Endothelial cell of umbilical vein (primary cell): Measurements from ENCODE around the gene MOK. TPM values are rescaled to one million over a fixed set of nuclear protein-coding genes. Genes with fewer than 3 reads are reported as not detected.

Experiments used
- BruUV-seq: library from RNA; stranded (reverse); fragments of 400-500 nt; replicated peaks from 2 replicates; lab custom pipeline; 2021; lab: Mats Ljungman, UMichigan
- CTCF ChIA-PET: fragments of 300-600, 350-600 bp; sonication (Branson Sonifier 250); formaldehyde crosslinking; loops from one replicate; lab custom pipeline; 2021; ENCODE audit warnings: antibody characterized with exemption, inconsistent platforms; lab: Charles Lee
- POLR2A ChIA-PET: fragments of 300-600, 350-600 bp; sonication (Branson Sonifier 250); formaldehyde crosslinking; loops from one replicate; lab custom pipeline; 2021; ENCODE audit warnings: antibody characterized with exemption, inconsistent platforms; lab: Charles Lee
- DNase-seq: peaks from one replicate; pipeline ENCODE4 v3.0.0-alpha.2; 2011; ENCODE audit warnings: low read depth, low spot score
- FAIRE-seq: peaks from 2 replicates; lab custom pipeline; 2011; peaks lifted over from hg19 to GRCh38; lab: Jason Lieb, UNC
- H2AFZ ChIP-seq: 2 replicates; pipeline ENCODE4 v1.6.0; 2012; ENCODE audit warnings: low read depth, low read length, control low read depth, inconsistent platforms
- H3K27ac ChIP-seq: 2 replicates; pipeline ENCODE4 v1.5.1; 2011; ENCODE audit warnings: low read depth, mild to moderate bottlenecking, control low read depth, low read length, moderate library complexity; ENCODE audit not compliant: insufficient read depth
- H3K27me3 ChIP-seq, 2 experiments: 2 replicates each; pipeline versions ENCODE4 v1.6.0 to v1.6.1; 2011; ENCODE audit warnings: low read length in 2 of 2, mixed read lengths in 1 of 2; ENCODE audit not compliant: control insufficient read depth in 2 of 2, insufficient read depth in 2 of 2
- H3K36me3 ChIP-seq, 2 experiments: 2 replicates in 1 of 2; 3 replicates in 1 of 2; pipeline ENCODE4 v1.5.1; 2011; ENCODE audit warnings: low read length in 2 of 2, mild to moderate bottlenecking in 1 of 2, moderate library complexity in 1 of 2; ENCODE audit not compliant: control insufficient read depth in 2 of 2, insufficient read depth in 2 of 2; ENCODE audit errors: extremely low read depth in 1 of 2
- H3K4me1 ChIP-seq: 3 replicates; pipeline ENCODE4 v1.5.1; 2011; ENCODE audit warnings: mild to moderate bottlenecking, low read length; ENCODE audit not compliant: control insufficient read depth, insufficient read depth; ENCODE audit errors: extremely low read depth
- H3K4me2 ChIP-seq: 2 replicates; pipeline ENCODE4 v1.6.1; 2011; ENCODE audit warnings: low read length, control low read depth, mixed read lengths; ENCODE audit not compliant: insufficient read depth
- H3K4me3 ChIP-seq, 3 experiments: fragments of 200-600 bp in 1 of 3; sonication (generic), shearing (Covaris generic) in 1 of 3; replicated peaks in 1 of 3; 2 replicates each; pipeline ENCODE4 v1.5.1; 2011 to 2016; ENCODE audit warnings: control low read depth in 3 of 3, low read length in 3 of 3, mild to moderate bottlenecking in 2 of 3, inconsistent platforms in 1 of 3, low read depth in 1 of 3, moderate library complexity in 1 of 3; ENCODE audit not compliant: insufficient read depth in 1 of 3
- H3K79me2 ChIP-seq: 2 replicates; pipeline ENCODE4 v1.6.0; 2012; ENCODE audit warnings: low read length, inconsistent platforms; ENCODE audit not compliant: control insufficient read depth, insufficient read depth
- H3K9ac ChIP-seq: replicated peaks from 2 replicates; pipeline ENCODE3; 2011; ENCODE audit warnings: low read length, control low read depth; ENCODE audit not compliant: insufficient read depth; ENCODE audit errors: extremely low read depth
- H3K9me1 ChIP-seq: replicated peaks from 3 replicates; pipeline ENCODE4 v1.6.0; 2011; ENCODE audit warnings: mild to moderate bottlenecking, low read length; ENCODE audit not compliant: control insufficient read depth, insufficient read depth; ENCODE audit errors: extremely low read depth
- H3K9me3 ChIP-seq: replicated peaks from 2 replicates; pipeline ENCODE4 v1.5.1; 2012; ENCODE audit warnings: low read length, inconsistent platforms; ENCODE audit not compliant: control insufficient read depth, insufficient read depth
- H4K20me1 ChIP-seq: replicated peaks from 2 replicates; pipeline ENCODE3; 2011; ENCODE audit warnings: mild to moderate bottlenecking, low read length; ENCODE audit not compliant: control insufficient read depth, insufficient read depth; ENCODE audit errors: extremely low read depth
- EZH2 ChIP-seq: IDR thresholded peaks from 2 replicates; pipeline ENCODE4 v1.6.1; 2012; ENCODE audit warnings: borderline replicate concordance, low read depth, mild to moderate bottlenecking, moderate library complexity, low read length, inconsistent platforms; ENCODE audit not compliant: severe bottlenecking
- FOS ChIP-seq: IDR thresholded peaks from 2 replicates; pipeline ENCODE4 v1.6.1; 2011; ENCODE audit warnings: mild to moderate bottlenecking, low read length, moderate library complexity, borderline replicate concordance; ENCODE audit not compliant: insufficient read depth
- GATA2 ChIP-seq: IDR thresholded peaks from 2 replicates; pipeline ENCODE4 v1.7.0; 2011; ENCODE audit warnings: low read depth, mild to moderate bottlenecking, moderate library complexity, mixed read lengths, low read length; ENCODE audit not compliant: insufficient read length, insufficient read depth
- JUN ChIP-seq: IDR thresholded peaks from 2 replicates; pipeline ENCODE4 v1.6.1; 2011; ENCODE audit warnings: borderline replicate concordance, low read depth; ENCODE audit not compliant: insufficient read length, insufficient read depth
- MYC ChIP-seq: IDR thresholded peaks from one replicate; pipeline ENCODE4 v1.6.1; 2011; ENCODE audit warnings: mild to moderate bottlenecking, low read depth, low read length
- POLR2A ChIP-seq: IDR thresholded peaks from 2 replicates; pipeline ENCODE4 v1.6.1; 2012; ENCODE audit warnings: low read depth, mild to moderate bottlenecking, control low read depth, low read length
- POLR2AphosphoS5 ChIP-seq: IDR thresholded peaks from 2 replicates; pipeline ENCODE4 v1.6.1; 2012; ENCODE audit warnings: low read depth, mild to moderate bottlenecking, control low read depth, low read length, moderate library complexity; ENCODE audit not compliant: insufficient read depth
- dilution Hi-C: fragments of 300-500 bp; cut with MboI; formaldehyde crosslinking; loops from one replicate; pipeline ENCODE4 v1.15.0; 2019; ENCODE audit warnings: low sequenced_read_pairs; ENCODE audit not compliant: extremely low pct_ligation_motif_present
- intact Hi-C: fragments of 100-400 bp; cut with micrococcal nuclease; formaldehyde crosslinking; loops from one replicate; pipeline ENCODE4 v1.10.0; 2022
- polyA plus RNA-seq, 4 experiments: library from polyadenylated mRNA; depleted of rRNA in 3 of 4; stranded (reverse) in 3 of 4; unstranded in 1 of 4; fragments of >200 nt; gene quantifications; 2 replicates each; pipeline versions ENCODE4 v1.2.1 to v1.2.3, GENCODE V29; 2011 to 2012; ENCODE audit warnings: missing spikeins in 1 of 4
- total RNA-seq: library from RNA; stranded (reverse); gene quantifications from 2 replicates; pipeline ENCODE4 v1.2.3, GENCODE V29; 2021
- TF ChIP-seq, protein P1 (sequence below), 2 donors: IDR thresholded peaks; 1 replicate in 1 of 2; 2 replicates in 1 of 2; pipeline ENCODE4 v1.5.1; 2011; ENCODE audit warnings: low read length in 2 of 2, mild to moderate bottlenecking in 2 of 2, moderate library complexity in 2 of 2, control low read depth in 1 of 2, inconsistent platforms in 1 of 2, low read depth in 1 of 2; ENCODE audit not compliant: insufficient read depth in 1 of 2; ENCODE audit errors: extremely low read depth in 1 of 2
- TF ChIP-seq, protein P2 (sequence below): IDR thresholded peaks from 2 replicates; pipeline ENCODE4 v1.6.1; 2011; ENCODE audit not compliant: insufficient read depth, insufficient read length

Gene MOK
- total and polyA plus RNA-seq, 2 donors (not counting 3 experiments of a cell fraction or from before 2014, with no cell fraction given) = 6.1 to 8.6 TPM

- Histone ChIP-seq H3K4me1 (no peaks in the 10 kb centered on the region), H3K9me1 (no peaks in the 10 kb centered on the region), H2AFZ (no peak overlapping the region), H3K9me3 (no peaks in the 10 kb centered on the region), H3K9ac (no peak overlapping the region), H4K20me1 (no peaks in the 10 kb centered on the region), H3K27ac (no peak overlapping the region), H3K79me2 (no peaks in the 10 kb centered on the region), H3K4me3 (no peak overlapping the region), H3K4me2 (no peak overlapping the region), H3K27me3 (no peaks in the 10 kb centered on the region), H3K36me3 (no peaks in the 10 kb centered on the region)
- no TSS peak for BruUV-seq
- DNase-seq (no peak), FAIRE-seq (no peak)
- TF ChIP-seq, protein P1, sequence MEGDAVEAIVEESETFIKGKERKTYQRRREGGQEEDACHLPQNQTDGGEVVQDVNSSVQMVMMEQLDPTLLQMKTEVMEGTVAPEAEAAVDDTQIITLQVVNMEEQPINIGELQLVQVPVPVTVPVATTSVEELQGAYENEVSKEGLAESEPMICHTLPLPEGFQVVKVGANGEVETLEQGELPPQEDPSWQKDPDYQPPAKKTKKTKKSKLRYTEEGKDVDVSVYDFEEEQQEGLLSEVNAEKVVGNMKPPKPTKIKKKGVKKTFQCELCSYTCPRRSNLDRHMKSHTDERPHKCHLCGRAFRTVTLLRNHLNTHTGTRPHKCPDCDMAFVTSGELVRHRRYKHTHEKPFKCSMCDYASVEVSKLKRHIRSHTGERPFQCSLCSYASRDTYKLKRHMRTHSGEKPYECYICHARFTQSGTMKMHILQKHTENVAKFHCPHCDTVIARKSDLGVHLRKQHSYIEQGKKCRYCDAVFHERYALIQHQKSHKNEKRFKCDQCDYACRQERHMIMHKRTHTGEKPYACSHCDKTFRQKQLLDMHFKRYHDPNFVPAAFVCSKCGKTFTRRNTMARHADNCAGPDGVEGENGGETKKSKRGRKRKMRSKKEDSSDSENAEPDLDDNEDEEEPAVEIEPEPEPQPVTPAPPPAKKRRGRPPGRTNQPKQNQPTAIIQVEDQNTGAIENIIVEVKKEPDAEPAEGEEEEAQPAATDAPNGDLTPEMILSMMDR (IDR thresholded peaks at IDR 0.05; ENCODE audit: extremely low read depth in 1 of 2, insufficient read depth in 1 of 2, low read depth in 1 of 2, low read length in 2 of 2) = no peak
- TF ChIP-seq FOS (no peak), JUN (no peak), GATA2 (no peak), EZH2 (no peak), MYC (no peak), POLR2AphosphoS5 (no peak), POLR2A (no peak)
- TF ChIP-seq, protein P2, sequence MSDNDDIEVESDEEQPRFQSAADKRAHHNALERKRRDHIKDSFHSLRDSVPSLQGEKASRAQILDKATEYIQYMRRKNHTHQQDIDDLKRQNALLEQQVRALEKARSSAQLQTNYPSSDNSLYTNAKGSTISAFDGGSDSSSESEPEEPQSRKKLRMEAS = no peak
- dilution Hi-C loops = no loop called here
- intact Hi-C loops = loop anchor here (10.0 kb wide), 1 partner anchor 285 kb away; no protein-coding TSS in a partner anchor
- CTCF ChIA-PET = interaction anchor here (2.6 kb wide), 1 partner anchor 85 kb away, joined by 12 read pairs; no protein-coding TSS in a partner anchor
- POLR2A ChIA-PET = no interaction called here
These were observed 75.2 kb downstream of the MOK start for GRCh38 chr14:102229739-102230092.
